Stimulated activated naive B cell treated with anti-CD40 and anti-IgM and Interleukin-4, amounts not matched to agents 10 μg/mL and 1 μg/mL and 100 μg/mL, for 72 hours (primary cell): ENCODE results near the gene PALM.

Experiments used
- ATAC-seq, 2 donors: fragments of 150-1000 bp; cut with Tn5 transposase; replicated peaks; 2 replicates each; pipeline ENCODE4 v1.10.0; 2021; ENCODE audit warnings: moderate library complexity in 1 of 2
- DNase-seq: peaks from one replicate; pipeline ENCODE4 v3.0.0; 2021
- H3K27ac Mint-ChIP-seq: one replicate; pipeline ENCODE4 v1.8.0; 2022; ENCODE audit warnings: mild to moderate bottlenecking, mixed read lengths
- H3K27me3 Mint-ChIP-seq, 2 donors: one replicate each; pipeline ENCODE4 v1.8.0; 2022; ENCODE audit warnings: mixed read lengths in 2 of 2
- H3K36me3 Mint-ChIP-seq, 2 donors: one replicate each; pipeline ENCODE4 v1.8.0; 2022; ENCODE audit warnings: mixed read lengths in 2 of 2, mild to moderate bottlenecking in 1 of 2
- H3K4me1 Mint-ChIP-seq, 2 donors: one replicate each; pipeline ENCODE4 v1.8.0; 2022; ENCODE audit warnings: mixed read lengths in 2 of 2, mild to moderate bottlenecking in 1 of 2
- H3K4me3 Mint-ChIP-seq, 2 donors: one replicate each; pipeline ENCODE4 v1.8.0; 2022; ENCODE audit warnings: mild to moderate bottlenecking in 2 of 2, mixed read lengths in 2 of 2, moderate library complexity in 1 of 2
- H3K9me3 Mint-ChIP-seq, 2 donors: one replicate each; pipeline ENCODE4 v1.8.0; 2022; ENCODE audit warnings: mixed read lengths in 2 of 2, mild to moderate bottlenecking in 1 of 2

PALM gene

DNA sequence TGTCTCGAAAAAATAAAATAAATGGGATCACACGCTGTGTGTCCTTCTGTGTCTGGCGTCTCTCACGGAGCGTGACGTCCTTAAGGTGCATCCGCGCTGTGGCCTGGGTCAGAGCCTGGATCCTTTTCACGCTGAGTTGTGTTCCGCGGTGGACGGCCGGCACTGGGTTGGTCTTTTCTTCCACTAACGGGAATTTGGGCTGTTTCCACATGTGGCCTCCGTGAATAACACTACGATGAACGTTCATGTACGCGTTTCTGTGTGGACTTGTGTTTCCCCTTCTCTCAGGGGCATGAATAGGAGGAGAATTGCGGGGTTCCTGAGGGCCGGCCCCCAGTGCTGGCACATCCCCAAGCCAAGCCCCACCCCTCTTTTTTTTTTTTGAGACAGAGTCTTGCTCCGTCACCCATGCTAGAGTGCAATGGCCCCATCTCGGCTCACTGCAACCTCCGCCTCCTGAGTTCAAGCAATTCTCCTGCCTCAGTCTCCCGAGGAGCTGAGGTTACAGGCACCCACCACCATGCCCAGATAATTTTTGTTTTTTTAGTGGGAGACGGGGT is 82.4 kb downstream of the PALM start:
- Mint-ChIP-seq H3K9me3 (no peaks in the 10 kb centered on the region), H3K27me3 (peaks cover 18 to 26% of the 10 kb centered on the region in 2 donors), H3K4me1 (peaks cover 2 to 6% of the 10 kb centered on the region in 2 donors), H3K4me3 (no peak overlapping the region), H3K36me3 (no peaks in the 10 kb centered on the region), H3K27ac (no peak overlapping the region)
- ATAC-seq (no peak), DNase-seq (no peak)

DNA sequence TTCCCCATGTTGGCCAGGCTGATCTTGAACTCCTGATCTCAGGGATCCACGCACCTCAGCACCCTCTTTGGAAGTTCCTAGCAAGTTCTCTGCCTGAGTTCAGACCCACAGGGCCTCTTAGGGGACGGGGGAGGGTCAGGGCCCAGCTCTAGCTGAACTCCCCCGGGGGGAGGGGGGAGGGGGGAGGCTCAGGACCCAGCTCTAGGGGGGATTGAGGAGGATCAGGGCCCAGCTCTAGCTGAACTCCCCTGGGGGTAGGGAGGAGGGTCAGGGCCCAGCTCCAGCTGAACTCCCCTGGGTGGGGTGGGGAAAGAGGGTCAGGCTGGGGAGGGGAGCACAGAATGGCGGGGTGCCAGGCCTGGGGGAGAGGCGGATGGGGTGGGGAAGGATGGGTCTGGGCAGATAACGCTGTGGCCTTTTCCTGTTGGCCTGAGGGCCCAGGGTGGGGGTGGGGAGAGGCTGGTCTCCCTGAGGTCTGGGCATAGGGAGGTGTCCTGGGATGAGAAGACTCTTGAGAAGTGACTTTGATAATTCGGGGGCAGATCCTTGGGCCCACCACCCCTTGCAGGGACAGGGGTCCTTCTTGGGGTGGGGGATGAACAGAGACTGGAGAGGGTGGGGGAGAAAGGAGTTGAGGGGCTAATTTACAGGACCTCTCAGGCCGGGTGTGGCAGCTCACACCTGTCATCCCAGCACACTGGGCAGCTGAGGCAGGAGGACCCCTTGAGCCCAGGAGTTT is 83.0 kb downstream of the PALM start:
- Mint-ChIP-seq H3K4me1 (peaks cover 4 to 9% of the 10 kb centered on the region in 2 donors), H3K9me3 (no peaks in the 10 kb centered on the region), H3K36me3 (no peaks in the 10 kb centered on the region), H3K27ac (no peak overlapping the region), H3K4me3 (no peak overlapping the region), H3K27me3 (peaks cover 18 to 26% of the 10 kb centered on the region in 2 donors)
- ATAC-seq: no peak
- DNase-seq: no peak

DNA sequence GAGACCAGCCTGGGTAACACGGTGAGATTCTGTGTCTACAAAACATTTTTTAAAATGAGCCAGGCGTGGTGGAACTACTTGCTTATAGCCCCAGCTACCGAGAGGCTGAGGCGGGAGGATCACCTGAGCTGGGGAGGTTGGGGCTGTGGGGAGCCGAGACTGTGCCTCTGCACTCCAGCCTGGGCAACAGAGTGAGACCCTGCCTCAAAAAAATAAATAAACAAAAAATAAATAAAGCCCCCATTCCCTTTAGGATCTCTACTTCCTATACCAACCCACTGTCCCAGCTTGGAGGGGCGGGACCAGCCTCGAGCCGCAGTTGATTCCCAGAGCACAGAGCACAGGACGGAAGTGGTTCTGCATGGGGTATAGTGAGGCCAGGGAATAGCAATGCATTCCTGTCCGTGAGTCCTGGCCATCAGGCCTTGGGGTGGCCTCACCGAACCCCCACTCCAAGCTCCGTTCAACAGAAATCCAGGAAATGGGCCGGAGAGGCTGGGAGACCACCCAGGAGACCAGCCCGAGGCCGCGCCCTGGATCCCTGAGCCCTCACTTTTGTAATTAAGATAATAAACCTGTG is 83.7 kb downstream of the PALM start:
- Mint-ChIP-seq H3K9me3 (no peaks in the 10 kb centered on the region), H3K27me3 (peaks cover 18 to 26% of the 10 kb centered on the region in 2 donors), H3K36me3 (no peaks in the 10 kb centered on the region), H3K4me3 (no peak overlapping the region), H3K27ac (no peak overlapping the region), H3K4me1 (peaks cover 6 to 10% of the 10 kb centered on the region in 2 donors)
- no peak for DNase-seq
- ATAC-seq: no peak

DNA sequence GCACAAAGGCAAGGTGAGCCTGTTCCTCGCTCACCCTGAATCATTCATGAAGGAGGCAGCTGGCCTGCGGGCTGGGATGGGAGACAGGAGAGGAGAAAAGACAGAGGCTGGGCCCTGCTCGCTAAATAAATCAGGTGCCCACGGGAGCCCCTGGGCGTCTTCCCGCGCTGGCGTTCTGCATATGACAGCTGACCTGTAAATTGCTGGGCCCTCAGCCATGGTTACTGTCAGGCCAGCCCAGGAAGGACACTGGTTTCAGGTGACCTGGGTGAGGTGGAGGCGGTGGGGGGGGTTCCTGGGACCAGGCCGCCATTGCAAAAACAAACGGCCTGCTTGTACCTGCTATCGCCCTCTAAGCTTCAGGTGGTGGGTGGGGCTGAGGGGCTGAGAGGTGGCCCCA is 85.1 kb downstream of the PALM start:
- DNase-seq (no peak), ATAC-seq (no peak)
- Mint-ChIP-seq H3K27me3 (peaks cover 16 to 22% of the 10 kb centered on the region in 2 donors), H3K9me3 (no peaks in the 10 kb centered on the region), H3K4me3 (no peak overlapping the region), H3K4me1 (peaks cover 7 to 16% of the 10 kb centered on the region in 2 donors), H3K27ac (no peak overlapping the region), H3K36me3 (peaks cover 3 to 4% of the 10 kb centered on the region in 2 donors)

DNA sequence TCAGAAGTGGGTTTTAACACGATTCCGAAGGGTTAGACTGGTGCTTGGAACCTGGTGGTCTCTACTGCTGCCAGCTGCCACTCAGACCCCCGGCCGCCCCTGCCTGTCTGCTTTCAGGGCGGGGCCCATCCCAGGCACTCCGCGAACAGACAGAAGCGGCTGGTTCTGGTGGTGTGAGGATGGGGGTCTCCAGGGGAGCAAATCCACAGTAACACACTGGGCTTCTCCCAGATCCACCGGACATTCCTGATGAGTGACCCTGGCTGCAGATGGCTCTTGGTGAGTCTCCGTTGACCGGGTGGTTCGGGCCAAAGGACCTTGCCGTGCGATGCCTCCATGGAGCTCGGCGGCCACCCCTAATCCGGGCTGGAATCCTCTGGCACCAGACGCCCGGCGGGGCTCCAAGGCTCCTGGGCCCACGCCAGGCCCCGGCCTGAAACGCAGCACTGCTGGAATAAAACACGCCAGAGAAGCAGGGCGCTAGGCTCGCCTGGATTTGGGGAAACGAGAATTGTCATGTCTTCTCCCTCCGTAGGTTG is 86.4 kb downstream of the PALM start:
- H3K9me3 Mint-ChIP-seq: no peaks in the 10 kb centered on the region
- ATAC-seq: no peak
- no peak overlapping the region for H3K4me3 Mint-ChIP-seq

DNA sequence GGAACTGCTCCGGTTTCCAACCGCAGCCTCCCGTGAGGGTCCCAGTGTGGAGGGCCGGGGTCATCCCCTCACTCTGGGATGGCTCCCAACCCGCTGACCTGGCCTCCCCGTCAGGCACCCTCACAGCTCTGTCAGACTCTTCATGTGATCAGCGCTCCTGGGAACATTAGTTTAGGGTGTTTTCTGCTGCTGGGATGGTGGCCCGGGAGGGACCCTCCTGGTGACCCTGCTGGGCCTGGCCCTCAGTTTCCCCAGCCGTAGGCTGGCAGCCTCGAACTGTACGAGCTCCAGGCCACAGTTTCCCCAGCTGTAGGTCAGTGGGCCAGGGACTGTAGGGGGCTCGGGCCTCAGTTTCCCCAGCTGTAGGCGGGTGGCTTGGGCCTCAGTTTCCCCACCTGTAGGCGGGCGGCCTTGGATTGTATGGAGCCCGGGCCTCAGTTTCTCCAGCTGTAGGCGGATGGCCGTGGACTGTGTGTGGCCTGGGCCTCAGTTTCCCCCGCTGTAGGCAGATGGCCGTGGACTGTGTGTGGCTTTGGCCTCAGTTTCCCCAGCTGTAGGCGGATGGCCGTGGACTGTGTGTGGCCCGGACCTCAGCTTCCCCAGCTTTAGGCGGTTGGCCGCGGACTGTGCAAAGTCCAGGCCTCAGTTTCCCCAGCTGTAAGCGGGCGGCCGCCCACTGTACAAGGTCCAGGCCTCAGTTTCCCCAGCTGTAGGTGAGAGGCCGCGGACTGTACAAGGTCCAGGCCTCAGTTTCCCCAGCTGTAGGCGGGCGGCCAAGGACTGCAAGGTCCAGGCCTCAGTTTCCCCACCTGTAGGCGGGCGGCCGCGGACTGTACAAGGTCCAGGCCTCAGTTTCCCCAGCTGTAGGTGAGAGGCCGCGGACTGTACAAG is 87.2 kb downstream of the PALM start:
- ATAC-seq (no peak), DNase-seq (no peak)
- Mint-ChIP-seq H3K27ac (peak overlapping the region; percentile 42), H3K9me3 (no peaks in the 10 kb centered on the region), H3K4me1 (peaks cover 18 to 30% of the 10 kb centered on the region in 2 donors), H3K4me3 (peak overlapping the region; percentile 39 to 98), H3K27me3 (peaks cover under 1 to 3% of the 10 kb centered on the region in 2 donors), H3K36me3 (peaks cover 22% of the 10 kb centered on the region in 2 donors)

More for the DNA sequence above, 86.4 kb downstream of the PALM start:
- H3K27me3 Mint-ChIP-seq: peaks cover 3 to 9% of the 10 kb centered on the region in 2 donors
- H3K36me3 Mint-ChIP-seq: peaks cover 16 to 17% of the 10 kb centered on the region in 2 donors
- H3K4me1 Mint-ChIP-seq: peaks cover 12 to 23% of the 10 kb centered on the region in 2 donors
- DNase-seq: no peak
- H3K27ac Mint-ChIP-seq: no peak overlapping the region

DNA sequence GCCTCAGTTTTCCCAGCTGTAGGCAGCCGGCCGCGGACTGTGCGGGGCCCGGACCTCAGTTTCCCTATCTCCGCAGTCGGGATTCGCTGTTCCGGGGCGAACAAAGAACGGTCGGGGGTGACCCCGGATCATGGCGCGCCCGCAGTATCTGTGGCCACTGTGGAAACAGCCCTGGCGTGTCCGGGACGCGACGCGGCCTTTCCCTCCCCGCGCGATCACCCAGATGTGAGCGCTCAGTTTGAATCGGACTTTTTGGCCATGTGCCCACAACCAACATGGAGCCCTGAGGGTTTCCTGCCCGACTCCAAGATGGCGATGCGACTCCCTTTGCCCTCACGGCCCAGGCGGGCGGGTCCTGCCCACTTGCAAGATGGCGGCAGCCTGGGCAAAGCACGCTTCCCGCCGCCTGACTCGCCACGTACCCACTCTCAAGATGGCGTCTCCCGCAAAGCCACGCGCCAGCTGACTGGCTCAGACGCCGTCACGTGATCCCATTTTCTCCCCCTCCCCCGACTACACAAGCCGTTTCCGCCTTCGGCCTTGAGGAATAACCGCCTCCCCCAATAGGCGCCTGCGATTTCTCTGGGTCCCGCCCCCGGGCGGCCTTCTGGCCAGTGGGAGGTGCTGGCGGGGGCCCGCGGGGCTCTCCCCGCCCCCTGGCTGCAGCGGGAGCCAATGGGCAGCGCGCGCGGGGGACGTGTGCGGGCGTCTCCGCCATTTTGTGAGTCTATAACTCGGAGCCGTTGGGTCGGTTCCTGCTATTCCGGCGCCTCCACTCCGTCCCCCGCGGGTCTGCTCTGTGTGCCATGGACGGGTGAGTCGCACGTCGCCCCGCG is 88.2 kb downstream of the PALM start, which contains the start of gene PTBP1:
TSS of gene PTBP1 (plus strand) at position 761 of the 836 bp plus-strand sequence. CDS start at position 807, 46 bp downstream.
- peak; percentile 100 for DNase-seq
- ATAC-seq: peak; percentile 85 to 88
- H3K36me3 Mint-ChIP-seq: peaks cover 26 to 27% of the 10 kb centered on the region in 2 donors
- no peaks in the 10 kb centered on the region for H3K9me3 Mint-ChIP-seq
- peaks cover 22 to 39% of the 10 kb centered on the region in 2 donors for H3K4me1 Mint-ChIP-seq
- peaks cover 0 to 2% of the 10 kb centered on the region in 2 donors for H3K27me3 Mint-ChIP-seq
- H3K4me3 Mint-ChIP-seq: peak within 1 kb of the TSS; percentile 96 to 98
- H3K27ac Mint-ChIP-seq: peak within 1 kb of the TSS; percentile 97
